ENCODE data around the gene MSX1.

DNA sequence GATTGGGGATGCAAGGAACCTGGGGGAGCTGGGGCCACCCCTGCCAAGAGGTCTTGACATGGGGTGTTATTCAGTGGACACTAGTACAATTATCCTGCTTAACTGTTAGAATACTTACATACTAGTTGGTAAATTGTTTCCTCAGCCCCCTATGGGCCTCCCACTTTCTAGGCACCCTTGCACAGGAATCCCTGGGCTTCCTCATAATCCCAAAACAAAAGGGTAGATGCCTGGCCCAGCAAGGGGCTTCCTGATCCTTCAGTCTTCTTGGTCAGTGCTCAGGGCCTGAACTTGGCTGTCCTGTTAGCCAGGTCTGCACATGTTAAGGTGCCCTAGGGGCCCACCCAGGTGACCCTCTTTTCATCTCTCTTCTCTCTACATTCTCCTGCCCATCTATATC, 48.7 kb upstream of the MSX1 start:
- no peak for TF ChIP-seq EZH2 (IDR thresholded peaks at IDR 0.05; ENCODE audit: borderline replicate concordance, low read depth, low read length, severe bottlenecking)
- TF ChIP-seq, protein P1, sequence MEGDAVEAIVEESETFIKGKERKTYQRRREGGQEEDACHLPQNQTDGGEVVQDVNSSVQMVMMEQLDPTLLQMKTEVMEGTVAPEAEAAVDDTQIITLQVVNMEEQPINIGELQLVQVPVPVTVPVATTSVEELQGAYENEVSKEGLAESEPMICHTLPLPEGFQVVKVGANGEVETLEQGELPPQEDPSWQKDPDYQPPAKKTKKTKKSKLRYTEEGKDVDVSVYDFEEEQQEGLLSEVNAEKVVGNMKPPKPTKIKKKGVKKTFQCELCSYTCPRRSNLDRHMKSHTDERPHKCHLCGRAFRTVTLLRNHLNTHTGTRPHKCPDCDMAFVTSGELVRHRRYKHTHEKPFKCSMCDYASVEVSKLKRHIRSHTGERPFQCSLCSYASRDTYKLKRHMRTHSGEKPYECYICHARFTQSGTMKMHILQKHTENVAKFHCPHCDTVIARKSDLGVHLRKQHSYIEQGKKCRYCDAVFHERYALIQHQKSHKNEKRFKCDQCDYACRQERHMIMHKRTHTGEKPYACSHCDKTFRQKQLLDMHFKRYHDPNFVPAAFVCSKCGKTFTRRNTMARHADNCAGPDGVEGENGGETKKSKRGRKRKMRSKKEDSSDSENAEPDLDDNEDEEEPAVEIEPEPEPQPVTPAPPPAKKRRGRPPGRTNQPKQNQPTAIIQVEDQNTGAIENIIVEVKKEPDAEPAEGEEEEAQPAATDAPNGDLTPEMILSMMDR (IDR thresholded peaks at IDR 0.05; ENCODE audit: borderline replicate concordance, extremely low read depth, low read length, poor library complexity, severe bottlenecking), result no peak
